ENCODE results near the gene PTGER1. TPM values are rescaled to one million over a fixed set of nuclear protein-coding genes. Genes with fewer than 3 reads are reported as not detected.

The PTGER1 gene
- total and polyA plus RNA-seq, 2 of the 8 experiments (the other 6 are each of a cell fraction or from before 2014, with no cell fraction given), result 0.20 to 0.41 TPM

GRCh38 chr19:14479975-14480699, 5.0 kb upstream of the PTGER1 start (continued):
- TF ChIP-seq GABPA (IDR thresholded peaks at IDR 0.05; ENCODE audit: borderline replicate concordance, insufficient read depth, low read length), result peak; percentile 23; the same call in 1 of the 2 replicates
- no peak for TF ChIP-seq FOSL1 (IDR thresholded peaks at IDR 0.05; ENCODE audit: insufficient read depth, low read depth, low read length)
- TF ChIP-seq NANOG (IDR thresholded peaks at IDR 0.05; ENCODE audit: insufficient read depth, low read depth, low read length, poor library complexity, severe bottlenecking), result no peak
- no peak for TF ChIP-seq NRF1 (IDR thresholded peaks at IDR 0.05; ENCODE audit: low read depth, low read length)
- no peak for TF ChIP-seq CBX5 (IDR thresholded peaks at IDR 0.05; ENCODE audit: low read depth, low read length)
- TF ChIP-seq CTBP2 (IDR thresholded peaks at IDR 0.05; ENCODE audit: borderline replicate concordance, insufficient read depth, insufficient read length, low read length), result no peak
- TF ChIP-seq KDM5A (IDR thresholded peaks at IDR 0.05; ENCODE audit: low read length), result no peak
- no peak for TF ChIP-seq SRF (IDR thresholded peaks at IDR 0.05; ENCODE audit: low read depth, low read length)
- no peak for TF ChIP-seq HDAC2 (IDR thresholded peaks at IDR 0.05; ENCODE audit: borderline replicate concordance in 1 of 2, low read depth in 2 of 2, low read length in 2 of 2)
- TF ChIP-seq CHD2 (IDR thresholded peaks at IDR 0.05; ENCODE audit: low read length), result no peak
- TF ChIP-seq GTF2F1 (IDR thresholded peaks at IDR 0.05; ENCODE audit: borderline replicate concordance, low read depth, low read length), result no peak
- no peak for TF ChIP-seq POLR2AphosphoS5 (IDR thresholded peaks at IDR 0.05; ENCODE audit: low read depth, low read length)
- no peak for TF ChIP-seq SP2 (IDR thresholded peaks at IDR 0.05; ENCODE audit: low read length)
- TF ChIP-seq JUND (IDR thresholded peaks at IDR 0.05; ENCODE audit: low read length), result no peak
- no peak for TF ChIP-seq ATF2 (IDR thresholded peaks at IDR 0.05; ENCODE audit: low read length)
- TF ChIP-seq RAD21 (IDR thresholded peaks at IDR 0.05 in 1 of 2, conservative IDR thresholded peaks at IDR 0.05 in 1 of 2; ENCODE audit: low read depth in 2 of 2, low read length in 2 of 2), result peak; percentile 66 to 79
- no peak for TF ChIP-seq JUN (IDR thresholded peaks at IDR 0.05; ENCODE audit: low read depth, low read length)
- TF ChIP-seq ZNF274 (IDR thresholded peaks at IDR 0.05; ENCODE audit: borderline replicate concordance, extremely low read depth, low read length), result no peak
- TF ChIP-seq POLR2A (IDR thresholded peaks at IDR 0.05; ENCODE audit: control extremely low read depth in 1 of 2, low read depth in 2 of 2, low read length in 2 of 2), result no peak
- no peak for TF ChIP-seq SIN3A (conservative IDR thresholded peaks at IDR 0.05 in 1 of 2, IDR thresholded peaks at IDR 0.05 in 1 of 2; ENCODE audit: low read depth in 1 of 2, low read length in 2 of 2)
- no peak for TF ChIP-seq ASH2L (IDR thresholded peaks at IDR 0.05; ENCODE audit: low read length)
- TF ChIP-seq SIX5 (IDR thresholded peaks at IDR 0.05; ENCODE audit: low read depth, low read length), result no peak
- TF ChIP-seq KDM4A (IDR thresholded peaks at IDR 0.05; ENCODE audit: low read depth, low read length, severe bottlenecking), result no peak
